Gastrocnemius medialis (tissue), 4 donors: ENCODE data around the gene SORBS1. TPM values are rescaled to one million over a fixed set of nuclear protein-coding genes. Genes with fewer than 3 reads are reported as not detected.
A peak's percentile ranks its signal among the peaks of the same experiment; 100 is the strongest.

Source experiments
- ATAC-seq, 2 donors: fragments of 150-250 bp; one replicate each; pipeline ENCODE4 v1.9.1; 2016
- DNase-seq, 2 donors: peaks; one replicate each; pipeline ENCODE4 v3.0.0-alpha.2; 2019
- H3K27ac ChIP-seq, 4 donors: fragments of 200-600 bp; sonication (generic); 1 replicate in 1 of 4; 2 replicates in 3 of 4; pipeline ENCODE4 v1.5.1; 2016 to 2018; ENCODE audit warnings: mild to moderate bottlenecking in 2 of 4, moderate library complexity in 1 of 4
- H3K27me3 ChIP-seq, 3 donors: fragments of 200-600 bp; sonication (generic) in 2 of 3; 1 replicate in 1 of 3; 2 replicates in 2 of 3; pipeline versions ENCODE4 v1.5.1 to v1.6.0; 2016 to 2019; ENCODE audit warnings: mild to moderate bottlenecking in 1 of 3, moderate library complexity in 1 of 3
- H3K36me3 ChIP-seq, 2 donors: fragments of 200-600 bp; sonication (generic) in 1 of 2; one replicate each; pipeline ENCODE4 v1.5.1; 2017 to 2018
- H3K4me1 ChIP-seq, 2 donors: fragments of 200-600 bp; sonication (generic) in 1 of 2; one replicate each; pipeline ENCODE4 v1.5.1; 2016 to 2017; ENCODE audit warnings: mild to moderate bottlenecking in 2 of 2
- H3K4me3 ChIP-seq, 4 donors: fragments of 200-600 bp; sonication (generic) in 3 of 4; 1 replicate in 1 of 4; 2 replicates in 3 of 4; pipeline ENCODE4 v1.5.1; 2016 to 2019; ENCODE audit warnings: mild to moderate bottlenecking in 2 of 4
- H3K9me3 ChIP-seq, 3 donors: fragments of 200-600 bp; sonication (generic) in 2 of 3; 1 replicate in 1 of 3; 2 replicates in 2 of 3; pipeline ENCODE4 v1.5.1; 2016 to 2019
- POLR2A ChIP-seq, 2 donors: fragments of 450-650 bp; IDR thresholded peaks; one replicate each; pipeline ENCODE4 v1.6.1; 2017; ENCODE audit warnings: antibody characterized with exemption in 2 of 2, mild to moderate bottlenecking in 2 of 2, moderate library complexity in 2 of 2
- in situ Hi-C, 4 donors: fragments of 200-750 bp; cut with MboI; loops; one replicate each; pipeline versions ENCODE4 v1.15.0 to v1.8.0; 2017; ENCODE audit warnings: low sequenced_read_pairs in 4 of 4
- intact Hi-C: fragments of 100-400 bp; cut with DNase I; formaldehyde crosslinking; loops from one replicate; pipeline ENCODE4 v1.15.1; 2023; ENCODE audit warnings: low total_unique reads
- total RNA-seq, 4 donors: library from RNA; depleted of rRNA; stranded (reverse); fragments of >200 nt; gene quantifications; one replicate each; pipeline versions ENCODE4 v1.1.0 to v1.2.3, GENCODE V29; 2016
- TF ChIP-seq, protein P1 (sequence below), 5 experiments: fragments of 450-650 bp in 3 of 5; fragments of 200-600 bp in 2 of 5; sonication (generic) in 2 of 5; IDR thresholded peaks in 4 of 5; conservative IDR thresholded peaks in 1 of 5; 1 replicate in 4 of 5; 2 replicates in 1 of 5; pipeline ENCODE4 v1.5.1; 2016 to 2019; ENCODE audit warnings: antibody characterized with exemption in 5 of 5, mild to moderate bottlenecking in 3 of 5, moderate library complexity in 3 of 5

SORBS1 gene
- total RNA-seq, 4 donors from 2014 or later: 146 to 331 (median 186) TPM

DNA sequence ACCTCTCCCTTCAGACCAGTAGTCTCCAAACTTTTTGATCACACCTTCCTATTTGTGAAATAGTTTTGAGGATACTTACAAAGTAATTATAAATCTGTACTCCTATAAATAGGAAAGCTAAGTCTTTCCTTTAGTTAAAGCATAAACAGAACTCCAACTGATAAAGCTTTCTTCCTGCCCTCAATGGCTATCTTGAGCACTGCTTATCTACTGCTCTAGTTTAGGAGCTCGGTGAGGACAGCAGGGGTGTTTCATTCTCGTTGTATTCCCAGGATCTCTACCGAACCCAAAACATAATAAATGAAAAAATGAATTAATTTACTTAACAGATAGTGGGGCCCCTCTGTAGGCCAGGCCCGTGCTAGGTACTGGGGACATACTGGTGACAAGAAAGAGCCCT, 17.7 kb downstream of the SORBS1 start:
- Histone ChIP-seq H3K9me3 (no peaks in the 10 kb centered on the region), H3K4me1 (peaks cover 88 to 97% of the 10 kb centered on the region in 2 donors), H3K36me3 (no peaks in the 10 kb centered on the region), H3K27me3 (no peaks in the 10 kb centered on the region), H3K27ac (peak overlapping the region; percentile 63 to 76 (median 68)), H3K4me3 (no peak overlapping the region)
- DNase-seq (no peak), ATAC-seq (no peak)
- in situ Hi-C loops: no loop called here
- TF ChIP-seq, protein P1, sequence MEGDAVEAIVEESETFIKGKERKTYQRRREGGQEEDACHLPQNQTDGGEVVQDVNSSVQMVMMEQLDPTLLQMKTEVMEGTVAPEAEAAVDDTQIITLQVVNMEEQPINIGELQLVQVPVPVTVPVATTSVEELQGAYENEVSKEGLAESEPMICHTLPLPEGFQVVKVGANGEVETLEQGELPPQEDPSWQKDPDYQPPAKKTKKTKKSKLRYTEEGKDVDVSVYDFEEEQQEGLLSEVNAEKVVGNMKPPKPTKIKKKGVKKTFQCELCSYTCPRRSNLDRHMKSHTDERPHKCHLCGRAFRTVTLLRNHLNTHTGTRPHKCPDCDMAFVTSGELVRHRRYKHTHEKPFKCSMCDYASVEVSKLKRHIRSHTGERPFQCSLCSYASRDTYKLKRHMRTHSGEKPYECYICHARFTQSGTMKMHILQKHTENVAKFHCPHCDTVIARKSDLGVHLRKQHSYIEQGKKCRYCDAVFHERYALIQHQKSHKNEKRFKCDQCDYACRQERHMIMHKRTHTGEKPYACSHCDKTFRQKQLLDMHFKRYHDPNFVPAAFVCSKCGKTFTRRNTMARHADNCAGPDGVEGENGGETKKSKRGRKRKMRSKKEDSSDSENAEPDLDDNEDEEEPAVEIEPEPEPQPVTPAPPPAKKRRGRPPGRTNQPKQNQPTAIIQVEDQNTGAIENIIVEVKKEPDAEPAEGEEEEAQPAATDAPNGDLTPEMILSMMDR (IDR thresholded peaks at IDR 0.05 in 4 of 5, conservative IDR thresholded peaks at IDR 0.05 in 1 of 5): no peak
- no peak for TF ChIP-seq POLR2A (IDR thresholded peaks at IDR 0.05)
- intact Hi-C loops: no loop called here

DNA sequence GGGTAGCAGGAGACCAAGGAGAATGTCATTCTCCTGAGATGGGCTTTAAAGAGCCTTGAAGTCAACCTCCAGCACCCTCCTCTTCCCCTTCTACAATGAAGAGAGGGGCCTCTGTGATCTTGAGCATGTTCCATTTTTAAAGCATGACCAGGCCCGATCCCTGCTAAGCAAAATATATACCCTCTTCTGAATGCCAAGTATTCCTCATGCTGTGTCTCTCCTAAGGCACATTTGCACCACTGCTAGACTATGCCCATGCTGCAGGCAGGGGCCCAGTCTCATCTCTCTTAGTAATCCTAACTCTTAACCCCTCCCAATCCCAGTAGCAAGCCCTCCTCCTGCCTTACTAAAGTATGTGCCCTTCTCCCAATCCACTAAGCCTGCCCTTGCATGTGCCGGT, 18.4 kb downstream of the SORBS1 start:
- peak overlapping the region; percentile 63 to 76 (median 68) for H3K27ac ChIP-seq
- in situ Hi-C loops: no loop called here

DNA sequence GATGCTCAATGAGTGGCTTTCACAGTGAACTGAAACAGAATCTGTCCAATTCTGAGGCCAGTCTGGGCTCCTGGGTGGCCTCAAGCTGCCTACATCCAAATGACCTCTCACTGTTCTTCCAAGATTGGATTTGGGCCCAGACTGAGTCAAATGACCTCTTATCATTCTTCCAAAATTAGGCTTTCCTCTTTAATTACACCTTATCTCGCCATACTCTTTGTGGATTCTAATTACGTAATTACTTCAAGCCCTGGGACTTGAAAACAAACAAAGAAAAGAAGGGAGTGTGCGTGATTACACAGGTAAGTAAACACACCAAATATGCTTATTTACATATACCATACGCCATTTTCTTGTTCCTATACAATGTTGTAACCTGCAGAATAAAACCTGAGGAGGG, 18.8 kb downstream of the SORBS1 start:
- ATAC-seq (peak in 1 of 2 donors; percentile 27), DNase-seq (no peak)
- peak overlapping the region; percentile 63 to 76 (median 68) for H3K27ac ChIP-seq
- TF ChIP-seq, protein P1 (IDR thresholded peaks at IDR 0.05 in 4 of 5, conservative IDR thresholded peaks at IDR 0.05 in 1 of 5): no peak
- TF ChIP-seq POLR2A (IDR thresholded peaks at IDR 0.05): no peak
- no peaks in the 10 kb centered on the region for H3K9me3 ChIP-seq
- H3K4me3 ChIP-seq: no peak overlapping the region
- in situ Hi-C loops (no loop called here), intact Hi-C loops (no loop called here)
- H3K4me1 ChIP-seq: peaks cover 79 to 99% of the 10 kb centered on the region in 2 donors
- H3K36me3 ChIP-seq: no peaks in the 10 kb centered on the region
- no peaks in the 10 kb centered on the region for H3K27me3 ChIP-seq

More for the DNA sequence above, 18.4 kb downstream of the SORBS1 start:
- H3K27me3 ChIP-seq: no peaks in the 10 kb centered on the region
- no peak overlapping the region for H3K4me3 ChIP-seq
- ATAC-seq (peak; percentile 41 to 47), DNase-seq (no peak)
- no peaks in the 10 kb centered on the region for H3K9me3 ChIP-seq
- no peaks in the 10 kb centered on the region for H3K36me3 ChIP-seq
- TF ChIP-seq POLR2A (IDR thresholded peaks at IDR 0.05): no peak
- TF ChIP-seq, protein P1 (IDR thresholded peaks at IDR 0.05 in 4 of 5, conservative IDR thresholded peaks at IDR 0.05 in 1 of 5): no peak
- H3K4me1 ChIP-seq: peaks cover 82 to 99% of the 10 kb centered on the region in 2 donors
- intact Hi-C loops: no loop called here

DNA sequence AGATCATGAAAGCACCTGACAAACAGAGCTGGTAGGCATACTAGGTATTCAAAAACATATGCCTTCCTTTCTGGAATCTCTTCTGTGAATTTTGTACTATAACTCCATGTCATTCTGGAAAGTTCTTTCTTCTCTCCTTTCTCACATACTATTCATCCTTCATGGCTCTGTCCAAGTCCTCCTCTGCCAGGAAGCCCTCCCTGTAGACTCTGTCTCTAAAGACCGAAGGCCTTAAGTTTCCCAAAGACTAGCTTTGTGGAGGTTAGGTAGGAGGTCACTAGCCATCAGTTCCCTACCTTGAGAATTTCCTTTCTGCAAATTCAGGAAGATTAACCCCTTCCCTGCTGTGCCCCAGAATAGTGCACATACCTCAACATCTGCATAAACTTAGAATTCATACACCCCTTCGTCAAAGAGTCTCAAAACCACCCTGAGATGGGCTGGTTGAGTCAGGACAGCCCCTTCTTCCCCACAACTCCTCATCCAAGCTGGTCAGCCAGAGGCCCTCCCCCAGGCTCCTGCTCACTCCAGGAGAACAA, 20.6 kb downstream of the SORBS1 start:
- no peaks in the 10 kb centered on the region for H3K36me3 ChIP-seq
- ATAC-seq (no peak), DNase-seq (no peak)
- peak overlapping the region; percentile 54 to 76 (median 64) for H3K27ac ChIP-seq
- intact Hi-C loops (no loop called here), in situ Hi-C loops (no loop called here)
- peaks cover 79 to 96% of the 10 kb centered on the region in 2 donors for H3K4me1 ChIP-seq
- H3K9me3 ChIP-seq: no peaks in the 10 kb centered on the region
- H3K4me3 ChIP-seq: no peak overlapping the region
- H3K27me3 ChIP-seq: no peaks in the 10 kb centered on the region
- TF ChIP-seq, protein P1 (IDR thresholded peaks at IDR 0.05 in 4 of 5, conservative IDR thresholded peaks at IDR 0.05 in 1 of 5): no peak
- TF ChIP-seq POLR2A (IDR thresholded peaks at IDR 0.05): no peak
